GM23338 (cell line): ENCODE data around the gene FAM219A.

Experiments used
- EZH2phosphoT487 ChIP-seq: fragments of 200-600 bp; sonication (generic); IDR thresholded peaks from one replicate; pipeline ENCODE4 v1.8.1; 2018; ENCODE audit warnings: antibody characterized with exemption; ENCODE audit not compliant: unreplicated experiment
- TF ChIP-seq, protein P1 (sequence below), 2 experiments: fragments of 200-600 bp in 1 of 2; sonication (generic) in 1 of 2; conservative IDR thresholded peaks; 2 replicates each; pipeline versions ENCODE4 v1.5.1 to v1.6.1; 2016 to 2017; ENCODE audit warnings: antibody characterized with exemption in 2 of 2, low read depth in 2 of 2, mild to moderate bottlenecking in 2 of 2, moderate library complexity in 1 of 2
- TF ChIP-seq, protein P2 (sequence below): IDR thresholded peaks from 2 replicates; pipeline ENCODE4 v1.6.1; 2016; ENCODE audit warnings: antibody characterized with exemption

DNA sequence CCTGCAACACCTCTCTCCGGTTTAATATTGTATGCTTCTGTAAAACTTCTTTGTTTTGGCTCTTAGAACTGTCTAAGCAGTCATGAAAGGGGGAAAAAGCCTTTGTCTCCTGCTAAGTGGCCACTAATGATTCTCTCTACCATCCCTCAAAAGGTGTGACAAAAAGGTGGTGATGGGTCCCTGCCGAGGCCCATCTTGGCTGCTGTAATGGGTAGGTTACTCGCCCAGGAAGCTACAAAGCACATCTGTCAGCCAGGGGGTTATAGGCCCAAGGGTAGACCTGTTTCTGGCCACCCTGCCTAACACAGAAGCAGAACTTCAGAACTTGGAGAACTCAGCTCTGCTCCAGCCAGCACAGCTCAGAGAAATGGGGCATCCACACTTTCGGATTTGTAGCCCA lies 1.6 kb downstream of the FAM219A start:
- TF ChIP-seq, protein P1, sequence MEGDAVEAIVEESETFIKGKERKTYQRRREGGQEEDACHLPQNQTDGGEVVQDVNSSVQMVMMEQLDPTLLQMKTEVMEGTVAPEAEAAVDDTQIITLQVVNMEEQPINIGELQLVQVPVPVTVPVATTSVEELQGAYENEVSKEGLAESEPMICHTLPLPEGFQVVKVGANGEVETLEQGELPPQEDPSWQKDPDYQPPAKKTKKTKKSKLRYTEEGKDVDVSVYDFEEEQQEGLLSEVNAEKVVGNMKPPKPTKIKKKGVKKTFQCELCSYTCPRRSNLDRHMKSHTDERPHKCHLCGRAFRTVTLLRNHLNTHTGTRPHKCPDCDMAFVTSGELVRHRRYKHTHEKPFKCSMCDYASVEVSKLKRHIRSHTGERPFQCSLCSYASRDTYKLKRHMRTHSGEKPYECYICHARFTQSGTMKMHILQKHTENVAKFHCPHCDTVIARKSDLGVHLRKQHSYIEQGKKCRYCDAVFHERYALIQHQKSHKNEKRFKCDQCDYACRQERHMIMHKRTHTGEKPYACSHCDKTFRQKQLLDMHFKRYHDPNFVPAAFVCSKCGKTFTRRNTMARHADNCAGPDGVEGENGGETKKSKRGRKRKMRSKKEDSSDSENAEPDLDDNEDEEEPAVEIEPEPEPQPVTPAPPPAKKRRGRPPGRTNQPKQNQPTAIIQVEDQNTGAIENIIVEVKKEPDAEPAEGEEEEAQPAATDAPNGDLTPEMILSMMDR (conservative IDR thresholded peaks at IDR 0.05; ENCODE audit: low read depth in 2 of 2) = no peak
- TF ChIP-seq, protein P2, sequence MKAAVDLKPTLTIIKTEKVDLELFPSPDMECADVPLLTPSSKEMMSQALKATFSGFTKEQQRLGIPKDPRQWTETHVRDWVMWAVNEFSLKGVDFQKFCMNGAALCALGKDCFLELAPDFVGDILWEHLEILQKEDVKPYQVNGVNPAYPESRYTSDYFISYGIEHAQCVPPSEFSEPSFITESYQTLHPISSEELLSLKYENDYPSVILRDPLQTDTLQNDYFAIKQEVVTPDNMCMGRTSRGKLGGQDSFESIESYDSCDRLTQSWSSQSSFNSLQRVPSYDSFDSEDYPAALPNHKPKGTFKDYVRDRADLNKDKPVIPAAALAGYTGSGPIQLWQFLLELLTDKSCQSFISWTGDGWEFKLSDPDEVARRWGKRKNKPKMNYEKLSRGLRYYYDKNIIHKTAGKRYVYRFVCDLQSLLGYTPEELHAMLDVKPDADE = no peak
- no peak for TF ChIP-seq EZH2phosphoT487
